ENCODE data around the gene CEBPZOS.

The CEBPZOS gene

GRCh38 chr2:37189452-37190153 is 6.7 kb upstream of the CEBPZOS start:
- Histone ChIP-seq H3K9me3 (ENCODE audit: insufficient read depth, low read length) (no peaks in the 10 kb centered on the region), H3K9ac (ENCODE audit: low read length) (no peak overlapping the region), H3K79me2 (ENCODE audit: low read length) (no peaks in the 10 kb centered on the region), H4K20me1 (ENCODE audit: insufficient read depth, low read length) (no peaks in the 10 kb centered on the region), H3K27me3 (ENCODE audit: low read depth, low read length) (peaks cover 5% of the 10 kb centered on the region; the same call in 1 of the 2 replicates), H3K27ac (ENCODE audit: low read length) (no peak overlapping the region), H3K4me2 (ENCODE audit: low read length) (no peak overlapping the region), H2AFZ (ENCODE audit: low read depth, low read length) (no peak overlapping the region), H3K36me3 (replicated peaks; ENCODE audit: low read depth, low read length) (no peaks in the 10 kb centered on the region), H3K4me3 (ENCODE audit: low read length) (no peak overlapping the region), H3K4me1 (ENCODE audit: low read length) (no peaks in the 10 kb centered on the region)
- TF ChIP-seq EZH2phosphoT487 (IDR thresholded peaks at IDR 0.05; ENCODE audit: low read depth): no peak
- TF ChIP-seq CTCF (IDR thresholded peaks at IDR 0.05; ENCODE audit: low read depth, low read length): no peak

- no peaks in the 10 kb centered on the region for H3K79me2 ChIP-seq (ENCODE audit: low read length)
- no peak overlapping the region for H3K27ac ChIP-seq (ENCODE audit: low read length)
- H3K27me3 ChIP-seq (ENCODE audit: low read depth, low read length): peaks cover 5% of the 10 kb centered on the region; the same call in 1 of the 2 replicates
- H3K9ac ChIP-seq (ENCODE audit: low read length): no peak overlapping the region
- no peak overlapping the region for H3K4me2 ChIP-seq (ENCODE audit: low read length)
- TF ChIP-seq EZH2phosphoT487 (IDR thresholded peaks at IDR 0.05; ENCODE audit: low read depth) (no peak), CTCF (IDR thresholded peaks at IDR 0.05; ENCODE audit: low read depth, low read length) (no peak)
- H3K36me3 ChIP-seq (replicated peaks; ENCODE audit: low read depth, low read length): no peaks in the 10 kb centered on the region
- H3K4me1 ChIP-seq (ENCODE audit: low read length): no peaks in the 10 kb centered on the region
- H4K20me1 ChIP-seq (ENCODE audit: insufficient read depth, low read length): no peaks in the 10 kb centered on the region
- no peaks in the 10 kb centered on the region for H3K9me3 ChIP-seq (ENCODE audit: insufficient read depth, low read length)
- H2AFZ ChIP-seq (ENCODE audit: low read depth, low read length): no peak overlapping the region
- H3K4me3 ChIP-seq (ENCODE audit: low read length): no peak overlapping the region
Measured at GRCh38 chr2:37190290-37190689, 6.0 kb upstream of the CEBPZOS start.

GRCh38 chr2:37191253-37191652 is 5.0 kb upstream of the CEBPZOS start:
- Histone ChIP-seq H4K20me1 (ENCODE audit: insufficient read depth, low read length) (no peaks in the 10 kb centered on the region), H3K9ac (ENCODE audit: low read length) (no peak overlapping the region), H3K4me2 (ENCODE audit: low read length) (no peak overlapping the region), H3K4me1 (ENCODE audit: low read length) (peaks cover 3% of the 10 kb centered on the region), H3K27me3 (ENCODE audit: low read depth, low read length) (peaks cover under 1% of the 10 kb centered on the region; the same call in 1 of the 2 replicates), H3K9me3 (ENCODE audit: insufficient read depth, low read length) (no peaks in the 10 kb centered on the region), H3K36me3 (replicated peaks; ENCODE audit: low read depth, low read length) (no peaks in the 10 kb centered on the region), H3K4me3 (ENCODE audit: low read length) (no peak overlapping the region), H3K27ac (ENCODE audit: low read length) (no peak overlapping the region), H2AFZ (ENCODE audit: low read depth, low read length) (no peak overlapping the region), H3K79me2 (ENCODE audit: low read length) (no peaks in the 10 kb centered on the region)
- TF ChIP-seq EZH2phosphoT487 (IDR thresholded peaks at IDR 0.05; ENCODE audit: low read depth) (no peak), CTCF (IDR thresholded peaks at IDR 0.05; ENCODE audit: low read depth, low read length) (no peak)

GRCh38 chr2:37191747-37192146 is 4.5 kb upstream of the CEBPZOS start:
- Histone ChIP-seq H3K9me3 (ENCODE audit: insufficient read depth, low read length) (no peaks in the 10 kb centered on the region), H3K4me1 (ENCODE audit: low read length) (peaks cover 3% of the 10 kb centered on the region), H3K4me3 (ENCODE audit: low read length) (no peak overlapping the region), H3K36me3 (replicated peaks; ENCODE audit: low read depth, low read length) (no peaks in the 10 kb centered on the region), H4K20me1 (ENCODE audit: insufficient read depth, low read length) (no peaks in the 10 kb centered on the region), H3K9ac (ENCODE audit: low read length) (no peak overlapping the region), H3K27me3 (ENCODE audit: low read depth, low read length) (no peaks in the 10 kb centered on the region), H3K79me2 (ENCODE audit: low read length) (peaks cover 4% of the 10 kb centered on the region), H2AFZ (ENCODE audit: low read depth, low read length) (no peak overlapping the region), H3K27ac (ENCODE audit: low read length) (no peak overlapping the region), H3K4me2 (ENCODE audit: low read length) (no peak overlapping the region)
- TF ChIP-seq EZH2phosphoT487 (IDR thresholded peaks at IDR 0.05; ENCODE audit: low read depth): no peak
- TF ChIP-seq CTCF (IDR thresholded peaks at IDR 0.05; ENCODE audit: low read depth, low read length): no peak

Measured in OCI-LY3 (cell line).